ENCODE results near the gene CCDC171. TPM values are rescaled to one million over a fixed set of nuclear protein-coding genes. Genes with fewer than 3 reads are reported as not detected.

CCDC171 gene
- total RNA-seq, 1 donor = 5.8 TPM

GRCh38 chr9:15510789-15511575, 41.9 kb upstream of the CCDC171 start, which contains the start of gene PSIP1:
PSIP1 (minus strand) TSS chr9:15510970; CDS start chr9:15510188, 782 bp downstream.
- no peaks in the 10 kb centered on the region for H3K27me3 ChIP-seq (ENCODE audit: insufficient read depth, low read length)
- peaks cover 8% of the 10 kb centered on the region for H3K4me1 ChIP-seq (ENCODE audit: insufficient read depth, low read length)
- no peaks in the 10 kb centered on the region for H4K20me1 ChIP-seq (ENCODE audit: insufficient read depth, low read length)
- H3K36me3 ChIP-seq (ENCODE audit: insufficient read depth, low read length) = peaks cover 8% of the 10 kb centered on the region
- peak within 1 kb of the TSS; percentile 88 for H3K4me2 ChIP-seq (ENCODE audit: insufficient read depth, low read length)
- TF ChIP-seq CTCF (IDR thresholded peaks at IDR 0.05; ENCODE audit: extremely low read depth, low read depth, low read length) = no peak
- peak within 1 kb of the TSS; percentile 91 for H3K4me3 ChIP-seq (ENCODE audit: insufficient read depth, low read length)
- peak; percentile 96 for DNase-seq (ENCODE audit: insufficient read length, low spot score, missing footprints)
- H3K27ac ChIP-seq (ENCODE audit: low read depth, low read length) = peak within 1 kb of the TSS; percentile 94
- H3K79me2 ChIP-seq (ENCODE audit: insufficient read depth, low read length) = peaks cover 29% of the 10 kb centered on the region
- H3K9me3 ChIP-seq (ENCODE audit: low read depth, low read length) = no peaks in the 10 kb centered on the region
- H2AFZ ChIP-seq (ENCODE audit: low read length) = peak within 1 kb of the TSS; percentile 89

- Histone ChIP-seq H3K27ac (ENCODE audit: low read depth, low read length) (no peak overlapping the region), H4K20me1 (ENCODE audit: insufficient read depth, low read length) (no peaks in the 10 kb centered on the region), H3K4me3 (ENCODE audit: insufficient read depth, low read length) (no peak overlapping the region), H3K79me2 (ENCODE audit: insufficient read depth, low read length) (peaks cover 29% of the 10 kb centered on the region), H2AFZ (ENCODE audit: low read length) (no peak overlapping the region), H3K27me3 (ENCODE audit: insufficient read depth, low read length) (no peaks in the 10 kb centered on the region), H3K36me3 (ENCODE audit: insufficient read depth, low read length) (peaks cover 7% of the 10 kb centered on the region), H3K4me1 (ENCODE audit: insufficient read depth, low read length) (peaks cover 8% of the 10 kb centered on the region), H3K4me2 (ENCODE audit: insufficient read depth, low read length) (no peak overlapping the region), H3K9me3 (ENCODE audit: low read depth, low read length) (no peaks in the 10 kb centered on the region)
- TF ChIP-seq CTCF (IDR thresholded peaks at IDR 0.05; ENCODE audit: extremely low read depth, low read depth, low read length) = no peak
- DNase-seq (ENCODE audit: insufficient read length, low spot score, missing footprints) = no peak
Measured at GRCh38 chr9:15512204-15512603, 40.6 kb upstream of the CCDC171 start.

GRCh38 chr9:15512889-15513288, 40.0 kb upstream of the CCDC171 start:
- Histone ChIP-seq H3K36me3 (ENCODE audit: insufficient read depth, low read length) (peaks cover 3% of the 10 kb centered on the region), H3K27ac (ENCODE audit: low read depth, low read length) (no peak overlapping the region), H2AFZ (ENCODE audit: low read length) (no peak overlapping the region), H3K4me1 (ENCODE audit: insufficient read depth, low read length) (peaks cover 8% of the 10 kb centered on the region), H3K9me3 (ENCODE audit: low read depth, low read length) (no peaks in the 10 kb centered on the region), H3K79me2 (ENCODE audit: insufficient read depth, low read length) (peaks cover 26% of the 10 kb centered on the region), H3K4me3 (ENCODE audit: insufficient read depth, low read length) (no peak overlapping the region), H3K27me3 (ENCODE audit: insufficient read depth, low read length) (no peaks in the 10 kb centered on the region), H4K20me1 (ENCODE audit: insufficient read depth, low read length) (no peaks in the 10 kb centered on the region), H3K4me2 (ENCODE audit: insufficient read depth, low read length) (no peak overlapping the region)
- TF ChIP-seq CTCF (IDR thresholded peaks at IDR 0.05; ENCODE audit: extremely low read depth, low read depth, low read length) = no peak
- DNase-seq (ENCODE audit: insufficient read length, low spot score, missing footprints) = no peak

- peaks cover 22% of the 10 kb centered on the region for H3K79me2 ChIP-seq (ENCODE audit: insufficient read depth, low read length)
- H3K9me3 ChIP-seq (ENCODE audit: low read depth, low read length) = no peaks in the 10 kb centered on the region
- H2AFZ ChIP-seq (ENCODE audit: low read length) = no peak overlapping the region
- peak; percentile 10 for TF ChIP-seq CTCF (IDR thresholded peaks at IDR 0.05; ENCODE audit: extremely low read depth, low read depth, low read length)
- peaks cover 8% of the 10 kb centered on the region for H3K4me1 ChIP-seq (ENCODE audit: insufficient read depth, low read length)
- H3K4me3 ChIP-seq (ENCODE audit: insufficient read depth, low read length) = no peak overlapping the region
- no peak for DNase-seq (ENCODE audit: insufficient read length, low spot score, missing footprints)
- no peaks in the 10 kb centered on the region for H3K36me3 ChIP-seq (ENCODE audit: insufficient read depth, low read length)
- H3K27me3 ChIP-seq (ENCODE audit: insufficient read depth, low read length) = no peaks in the 10 kb centered on the region
- H4K20me1 ChIP-seq (ENCODE audit: insufficient read depth, low read length) = no peaks in the 10 kb centered on the region
- H3K27ac ChIP-seq (ENCODE audit: low read depth, low read length) = no peak overlapping the region
- H3K4me2 ChIP-seq (ENCODE audit: insufficient read depth, low read length) = no peak overlapping the region
Measured at GRCh38 chr9:15513335-15513734, 39.5 kb upstream of the CCDC171 start.

Data from osteoblast (primary cell).